ENCODE measurements around the gene MAOB. TPM values are rescaled to one million over a fixed set of nuclear protein-coding genes. Genes with fewer than 3 reads are reported as not detected.

MAOB gene
- total RNA-seq, 1 donor from 2014 or later = 0.93 TPM

GRCh38 chrX:43813319-43813718 lies 68.9 kb downstream of the MAOB start:
- TF ChIP-seq, protein P1, sequence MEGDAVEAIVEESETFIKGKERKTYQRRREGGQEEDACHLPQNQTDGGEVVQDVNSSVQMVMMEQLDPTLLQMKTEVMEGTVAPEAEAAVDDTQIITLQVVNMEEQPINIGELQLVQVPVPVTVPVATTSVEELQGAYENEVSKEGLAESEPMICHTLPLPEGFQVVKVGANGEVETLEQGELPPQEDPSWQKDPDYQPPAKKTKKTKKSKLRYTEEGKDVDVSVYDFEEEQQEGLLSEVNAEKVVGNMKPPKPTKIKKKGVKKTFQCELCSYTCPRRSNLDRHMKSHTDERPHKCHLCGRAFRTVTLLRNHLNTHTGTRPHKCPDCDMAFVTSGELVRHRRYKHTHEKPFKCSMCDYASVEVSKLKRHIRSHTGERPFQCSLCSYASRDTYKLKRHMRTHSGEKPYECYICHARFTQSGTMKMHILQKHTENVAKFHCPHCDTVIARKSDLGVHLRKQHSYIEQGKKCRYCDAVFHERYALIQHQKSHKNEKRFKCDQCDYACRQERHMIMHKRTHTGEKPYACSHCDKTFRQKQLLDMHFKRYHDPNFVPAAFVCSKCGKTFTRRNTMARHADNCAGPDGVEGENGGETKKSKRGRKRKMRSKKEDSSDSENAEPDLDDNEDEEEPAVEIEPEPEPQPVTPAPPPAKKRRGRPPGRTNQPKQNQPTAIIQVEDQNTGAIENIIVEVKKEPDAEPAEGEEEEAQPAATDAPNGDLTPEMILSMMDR (IDR thresholded peaks at IDR 0.05; ENCODE audit: unreplicated experiment) = no peak
- Mint-ChIP-seq H3K27me3 (no peaks in the 10 kb centered on the region), H3K36me3 (ENCODE audit: insufficient read depth) (no peaks in the 10 kb centered on the region), H3K9me3 (ENCODE audit: low read depth) (peaks cover 29% of the 10 kb centered on the region), H3K4me3 (ENCODE audit: low read depth) (no peak overlapping the region), H3K27ac (no peak overlapping the region), H3K4me1 (ENCODE audit: low read depth) (no peaks in the 10 kb centered on the region)
- DNase-seq (ENCODE audit: low spot score, unreplicated experiment) = no peak

GRCh38 chrX:43809463-43809862 lies 72.8 kb downstream of the MAOB start:
- no peak overlapping the region for H3K27ac Mint-ChIP-seq
- H3K4me3 Mint-ChIP-seq (ENCODE audit: low read depth) = no peak overlapping the region
- no peaks in the 10 kb centered on the region for H3K4me1 Mint-ChIP-seq (ENCODE audit: low read depth)
- peaks cover 30% of the 10 kb centered on the region for H3K9me3 Mint-ChIP-seq (ENCODE audit: low read depth)
- TF ChIP-seq, protein P1 (IDR thresholded peaks at IDR 0.05; ENCODE audit: unreplicated experiment) = no peak
- H3K36me3 Mint-ChIP-seq (ENCODE audit: insufficient read depth) = no peaks in the 10 kb centered on the region
- no peaks in the 10 kb centered on the region for H3K27me3 Mint-ChIP-seq
- DNase-seq (ENCODE audit: low spot score, unreplicated experiment) = no peak

DNA sequence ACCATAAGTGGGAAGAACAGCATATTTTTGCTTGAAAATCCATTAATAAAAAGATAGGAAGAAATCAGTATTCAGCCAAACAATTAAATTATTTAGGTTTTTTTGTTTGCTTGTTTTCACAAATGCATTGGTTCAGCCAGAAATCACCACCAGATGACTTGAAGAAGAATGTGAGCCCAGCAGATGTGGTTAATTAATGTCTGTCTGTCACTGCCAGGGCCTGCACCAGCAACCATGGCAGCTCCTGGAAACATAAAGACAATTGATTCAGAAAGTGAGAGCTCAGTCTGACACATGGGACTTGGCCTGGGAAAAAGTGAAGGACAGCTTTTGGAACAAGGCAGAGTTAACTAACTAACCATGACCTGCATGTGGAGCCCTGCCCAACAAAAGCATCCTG lies 74.0 kb downstream of the MAOB start:
- H3K27ac Mint-ChIP-seq = no peak overlapping the region
- TF ChIP-seq, protein P1 (IDR thresholded peaks at IDR 0.05; ENCODE audit: unreplicated experiment) = no peak
- H3K4me1 Mint-ChIP-seq (ENCODE audit: low read depth) = no peaks in the 10 kb centered on the region
- no peak overlapping the region for H3K4me3 Mint-ChIP-seq (ENCODE audit: low read depth)
- DNase-seq (ENCODE audit: low spot score, unreplicated experiment) = no peak
- H3K36me3 Mint-ChIP-seq (ENCODE audit: insufficient read depth) = no peaks in the 10 kb centered on the region
- peaks cover 23% of the 10 kb centered on the region for H3K9me3 Mint-ChIP-seq (ENCODE audit: low read depth)
- H3K27me3 Mint-ChIP-seq = no peaks in the 10 kb centered on the region

DNA sequence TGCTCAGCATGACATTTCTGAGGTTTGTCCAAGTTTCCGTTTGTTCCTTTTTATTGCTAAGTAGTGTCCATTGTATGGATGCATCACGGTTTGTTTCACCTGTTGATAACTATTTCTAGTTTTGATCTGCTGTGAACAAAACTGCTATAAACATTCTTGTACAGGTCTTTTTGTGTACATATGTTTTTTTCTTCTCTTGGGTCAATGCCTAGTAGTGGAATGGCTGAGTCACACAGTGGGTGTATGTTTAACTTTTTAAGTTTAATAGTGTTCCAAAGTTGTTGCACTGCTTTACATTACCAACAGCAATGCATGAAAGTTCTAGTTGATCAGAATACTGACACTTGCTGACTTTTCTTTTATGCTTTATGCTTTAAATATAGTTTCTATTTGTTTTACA lies 76.7 kb downstream of the MAOB start:
- no peak overlapping the region for H3K4me3 Mint-ChIP-seq (ENCODE audit: low read depth)
- TF ChIP-seq, protein P1 (IDR thresholded peaks at IDR 0.05; ENCODE audit: unreplicated experiment) = no peak
- no peak for DNase-seq (ENCODE audit: low spot score, unreplicated experiment)
- no peak overlapping the region for H3K27ac Mint-ChIP-seq
- H3K4me1 Mint-ChIP-seq (ENCODE audit: low read depth) = no peaks in the 10 kb centered on the region
- no peaks in the 10 kb centered on the region for H3K36me3 Mint-ChIP-seq (ENCODE audit: insufficient read depth)
- H3K27me3 Mint-ChIP-seq = no peaks in the 10 kb centered on the region
- H3K9me3 Mint-ChIP-seq (ENCODE audit: low read depth) = peaks cover 20% of the 10 kb centered on the region

DNA sequence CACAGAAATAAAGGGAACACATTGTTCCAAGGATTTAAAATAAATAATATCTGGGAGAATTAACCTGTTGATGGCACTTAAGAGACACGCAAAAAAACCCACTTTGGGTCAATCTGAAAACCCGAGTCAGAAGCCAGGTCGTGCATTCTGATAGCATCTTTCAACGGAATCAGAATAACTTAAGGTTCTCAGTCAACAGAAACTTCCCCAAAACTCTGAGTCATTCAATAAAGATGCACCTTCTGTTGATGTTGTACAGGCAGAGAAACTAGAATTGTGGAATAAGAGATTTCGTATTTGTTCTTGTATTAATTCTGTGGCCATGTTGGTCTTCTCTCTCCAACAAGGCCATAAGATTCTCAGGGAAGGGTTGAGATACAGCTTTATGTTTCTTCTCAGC lies 78.2 kb downstream of the MAOB start:
- no peak for DNase-seq (ENCODE audit: low spot score, unreplicated experiment)
- Mint-ChIP-seq H3K27me3 (no peaks in the 10 kb centered on the region), H3K9me3 (ENCODE audit: low read depth) (peaks cover 16% of the 10 kb centered on the region), H3K36me3 (ENCODE audit: insufficient read depth) (no peaks in the 10 kb centered on the region), H3K4me1 (ENCODE audit: low read depth) (no peaks in the 10 kb centered on the region), H3K27ac (no peak overlapping the region), H3K4me3 (ENCODE audit: low read depth) (no peak overlapping the region)
- TF ChIP-seq, protein P1 (IDR thresholded peaks at IDR 0.05; ENCODE audit: unreplicated experiment) = no peak
